ENCODE data around the gene RAB28. TPM values are rescaled to one million over a fixed set of nuclear protein-coding genes. Genes with fewer than 3 reads are reported as not detected.

The RAB28 gene
- total and polyA plus RNA-seq, 2 experiments from 2014 or later, result 15.3 to 23.9 TPM

- TF ChIP-seq ZNF462 (CRISPR knock-in tag; IDR thresholded peaks at IDR 0.05) (no peak), CREB1 (CRISPR knock-in tag; IDR thresholded peaks at IDR 0.05; ENCODE audit: low read depth) (no peak), EZH2 (IDR thresholded peaks at IDR 0.05; ENCODE audit: low read depth, unreplicated experiment) (no peak), NANOG (IDR thresholded peaks at IDR 0.05; ENCODE audit: borderline replicate concordance) (no peak), JUNB (IDR thresholded peaks at IDR 0.05; ENCODE audit: unreplicated experiment) (no peak)
Measured at GRCh38 chr4:13528821-13529127, 44.6 kb upstream of the RAB28 start (continued).

- H3K36me3 ChIP-seq (ENCODE audit: insufficient read depth), result no peaks in the 10 kb centered on the region
- H3K4me1 Mint-ChIP-seq, result peaks cover 53% of the 10 kb centered on the region
- ATAC-seq, result peak; percentile 8; the same call in 2 of the 3 replicates
Measured at GRCh38 chr4:13527981-13528820, 44.1 kb upstream of the RAB28 start.

More at GRCh38 chr4:13527981-13528820, 44.1 kb upstream of the RAB28 start:
- Histone ChIP-seq H4K20me1 (replicated peaks; ENCODE audit: insufficient read depth) (peaks cover 6% of the 10 kb centered on the region; the same call in 1 of the 2 replicates), H3K4me1 (ENCODE audit: insufficient read depth) (peaks cover 81% of the 10 kb centered on the region), H3K27me3 (ENCODE audit: insufficient read depth) (peaks cover 100% of the 10 kb centered on the region), H3K9me2 (ENCODE audit: insufficient read depth) (no peaks in the 10 kb centered on the region), H3F3A (replicated peaks; ENCODE audit: low read depth) (peaks cover 44% of the 10 kb centered on the region), H3K4me3 (peak overlapping the region; percentile 49), H2AFZ (no peak overlapping the region), H3K79me2 (replicated peaks; ENCODE audit: insufficient read depth) (no peaks in the 10 kb centered on the region), H3K27ac (ENCODE audit: low read depth) (no peak overlapping the region), H3K4me2 (peak overlapping the region; percentile 81)
- DNase-seq (ENCODE audit: low spot score), result peak; percentile 47
- no peak for TF ChIP-seq CREB1 (CRISPR knock-in tag; IDR thresholded peaks at IDR 0.05; ENCODE audit: low read depth)
- no peak for TF ChIP-seq NANOG (IDR thresholded peaks at IDR 0.05; ENCODE audit: borderline replicate concordance)
- TF ChIP-seq POLR2AphosphoS5 (IDR thresholded peaks at IDR 0.05; ENCODE audit: low read depth), result no peak
- no peak for TF ChIP-seq STAT1 (IDR thresholded peaks at IDR 0.05; ENCODE audit: unreplicated experiment)
- peak; percentile 96 for TF ChIP-seq EZH2 (IDR thresholded peaks at IDR 0.05; ENCODE audit: low read depth, unreplicated experiment)
- no peak for TF ChIP-seq ZNF462 (CRISPR knock-in tag; IDR thresholded peaks at IDR 0.05)
- no peak for TF ChIP-seq ZNF114 (CRISPR knock-in tag; IDR thresholded peaks at IDR 0.05)
- TF ChIP-seq EZH2phosphoT487 (IDR thresholded peaks at IDR 0.05; ENCODE audit: unreplicated experiment), result peak; percentile 54
- Mint-ChIP-seq H3K36me3 (ENCODE audit: low read depth) (peaks cover 16% of the 10 kb centered on the region), H3K9me3 (peaks cover 13% of the 10 kb centered on the region), H3K27ac (no peak overlapping the region), H3K27me3 (ENCODE audit: insufficient read depth, low read depth, poor library complexity) (peaks cover 88% of the 10 kb centered on the region), H3K4me3 (no peak overlapping the region; the same call in 2 of the 3 replicates)
